ENCODE measurements around the gene DPPA2.

DNA sequence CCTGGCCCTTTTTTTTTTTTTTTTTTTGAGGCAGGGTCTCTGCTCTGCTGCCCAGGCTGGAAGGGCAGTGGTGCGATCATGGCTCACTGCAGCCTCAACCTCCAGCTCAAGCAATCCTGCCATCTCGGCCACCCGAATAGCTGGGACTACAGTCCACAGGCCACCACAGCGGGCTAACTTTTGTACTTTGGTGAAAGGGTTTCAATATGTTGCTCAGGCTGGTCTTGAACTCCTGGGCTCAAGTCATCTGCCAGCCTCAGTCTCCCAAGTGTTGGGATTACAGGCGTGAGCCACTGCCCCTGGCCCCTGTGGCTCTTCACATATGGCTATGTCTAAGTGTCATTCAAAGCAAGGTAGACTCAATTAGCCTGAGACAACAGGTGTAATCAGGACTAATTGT, 8.8 kb upstream of the DPPA2 start:
- TF ChIP-seq EZH2 (IDR thresholded peaks at IDR 0.05): no peak
- no peak for TF ChIP-seq POLR2AphosphoS5 (IDR thresholded peaks at IDR 0.05; ENCODE audit: borderline replicate concordance, low read depth, low read length)
- no peak for TF ChIP-seq FOXP2 (optimal IDR thresholded peaks at IDR 0.05; ENCODE audit: control extremely low read depth, extremely low read length, insufficient read depth)
